ENCODE measurements around the gene RPL3.

Gene RPL3

GRCh38 chr22:39311592-39312400 is 7.6 kb downstream of the RPL3 start:
- DNase-seq (ENCODE audit: insufficient read length, low spot score), result no peak
- no peak for FAIRE-seq
- TF ChIP-seq POLR2A (IDR thresholded peaks at IDR 0.05; ENCODE audit: low read depth, low read length), result peak; percentile 92
- TF ChIP-seq POLR2AphosphoS5 (IDR thresholded peaks at IDR 0.05; ENCODE audit: low read depth, low read length), result peak; percentile 87
- no peak for TF ChIP-seq SPI1 (IDR thresholded peaks at IDR 0.05; ENCODE audit: low read depth, low read length)
- TF ChIP-seq PAX5 (IDR thresholded peaks at IDR 0.05; ENCODE audit: insufficient read depth, low read length, severe bottlenecking), result no peak

GRCh38 chr22:39309881-39310714 is 9.3 kb downstream of the RPL3 start:
- DNase-seq (ENCODE audit: insufficient read length, low spot score), result no peak
- FAIRE-seq, result no peak
- no peak for TF ChIP-seq TAF1 (IDR thresholded peaks at IDR 0.05; ENCODE audit: low read depth, low read length)
- TF ChIP-seq PAX5 (IDR thresholded peaks at IDR 0.05; ENCODE audit: insufficient read depth, low read length, severe bottlenecking), result peak; percentile 44

GRCh38 chr22:39309364-39309861 is 10.0 kb downstream of the RPL3 start:
- no peak for TF ChIP-seq POLR2AphosphoS5 (IDR thresholded peaks at IDR 0.05; ENCODE audit: low read depth, low read length)
- FAIRE-seq, result no peak
- DNase-seq (ENCODE audit: insufficient read length, low spot score), result no peak

GRCh38 chr22:39308614-39309363 is 10.6 kb downstream of the RPL3 start:
- FAIRE-seq (peak; percentile 54), DNase-seq (ENCODE audit: insufficient read length, low spot score) (no peak)
- TF ChIP-seq SPI1 (IDR thresholded peaks at IDR 0.05; ENCODE audit: low read depth, low read length) (no peak), POLR2AphosphoS5 (IDR thresholded peaks at IDR 0.05; ENCODE audit: low read depth, low read length) (no peak), POU2F2 (IDR thresholded peaks at IDR 0.05; ENCODE audit: low read depth, low read length) (no peak), TAF1 (IDR thresholded peaks at IDR 0.05; ENCODE audit: low read depth, low read length) (no peak), POLR2A (IDR thresholded peaks at IDR 0.05; ENCODE audit: low read depth, low read length) (no peak), PAX5 (IDR thresholded peaks at IDR 0.05; ENCODE audit: insufficient read depth, low read length, severe bottlenecking) (no peak)

- no peak for DNase-seq (ENCODE audit: insufficient read length, low spot score)
- TF ChIP-seq POLR2AphosphoS5 (IDR thresholded peaks at IDR 0.05; ENCODE audit: low read depth, low read length), result no peak
- no peak for TF ChIP-seq TAF1 (IDR thresholded peaks at IDR 0.05; ENCODE audit: low read depth, low read length)
- no peak for TF ChIP-seq POLR2A (IDR thresholded peaks at IDR 0.05; ENCODE audit: low read depth, low read length)
- no peak for TF ChIP-seq PAX5 (IDR thresholded peaks at IDR 0.05; ENCODE audit: insufficient read depth, low read length, severe bottlenecking)
- TF ChIP-seq POU2F2 (IDR thresholded peaks at IDR 0.05; ENCODE audit: low read depth, low read length), result no peak
- no peak for TF ChIP-seq SPI1 (IDR thresholded peaks at IDR 0.05; ENCODE audit: low read depth, low read length)
- peak; percentile 87 for FAIRE-seq
These were observed 12.7 kb downstream of the RPL3 start for GRCh38 chr22:39306456-39307361.

- DNase-seq (ENCODE audit: insufficient read length, low spot score), result no peak
- no peak for FAIRE-seq
- TF ChIP-seq SPI1 (IDR thresholded peaks at IDR 0.05; ENCODE audit: low read depth, low read length) (no peak), POLR2AphosphoS5 (IDR thresholded peaks at IDR 0.05; ENCODE audit: low read depth, low read length) (no peak), POLR2A (IDR thresholded peaks at IDR 0.05; ENCODE audit: low read depth, low read length) (no peak), TAF1 (IDR thresholded peaks at IDR 0.05; ENCODE audit: low read depth, low read length) (no peak), PAX5 (IDR thresholded peaks at IDR 0.05; ENCODE audit: insufficient read depth, low read length, severe bottlenecking) (no peak), POU2F2 (IDR thresholded peaks at IDR 0.05; ENCODE audit: low read depth, low read length) (no peak)
These were observed 15.3 kb downstream of the RPL3 start for GRCh38 chr22:39303892-39304671.

GRCh38 chr22:39303358-39303757 is 16.1 kb downstream of the RPL3 start:
- no peak for FAIRE-seq
- no peak for TF ChIP-seq SPI1 (IDR thresholded peaks at IDR 0.05; ENCODE audit: low read depth, low read length)
- TF ChIP-seq POLR2AphosphoS5 (IDR thresholded peaks at IDR 0.05; ENCODE audit: low read depth, low read length), result no peak
- no peak for TF ChIP-seq POU2F2 (IDR thresholded peaks at IDR 0.05; ENCODE audit: low read depth, low read length)
- TF ChIP-seq PAX5 (IDR thresholded peaks at IDR 0.05; ENCODE audit: insufficient read depth, low read length, severe bottlenecking), result no peak
- no peak for TF ChIP-seq TAF1 (IDR thresholded peaks at IDR 0.05; ENCODE audit: low read depth, low read length)
- no peak for TF ChIP-seq POLR2A (IDR thresholded peaks at IDR 0.05; ENCODE audit: low read depth, low read length)
- DNase-seq (ENCODE audit: insufficient read length, low spot score), result no peak

GRCh38 chr22:39302431-39302960 is 16.9 kb downstream of the RPL3 start:
- DNase-seq (ENCODE audit: insufficient read length, low spot score) (no peak), FAIRE-seq (no peak)
- TF ChIP-seq POLR2AphosphoS5 (IDR thresholded peaks at IDR 0.05; ENCODE audit: low read depth, low read length), result no peak

All from GM12891 (cell line).